Natural killer cell (primary cell): ENCODE measurements around the gene AFAP1. TPM values are rescaled to one million over a fixed set of nuclear protein-coding genes. Genes with fewer than 3 reads are reported as not detected.

ENCODE experiments used
- ATAC-seq, 3 donors: fragments of 150-1000 bp in 2 of 3; fragments of 200-7000 bp in 1 of 3; cut with Tn5 transposase; 1 replicate in 1 of 3; 2 replicates in 2 of 3; pipeline ENCODE4 v1.10.0; 2021; ENCODE audit warnings: mild to moderate bottlenecking in 2 of 3, moderate library complexity in 2 of 3
- DNase-seq, 2 donors: peaks; one replicate each; pipeline versions ENCODE4 v3.0.0 to v3.0.0-alpha.2; 2013 to 2021; ENCODE audit warnings: mixed read lengths in 1 of 2
- H3K27ac ChIP-seq: one replicate; pipeline ENCODE4 v1.5.1; 2013; ENCODE audit warnings: mild to moderate bottlenecking, low read length
- H3K27me3 ChIP-seq: one replicate; pipeline ENCODE4 v1.6.1; 2013; ENCODE audit warnings: low read length; ENCODE audit not compliant: control insufficient read depth, insufficient read depth
- H3K36me3 ChIP-seq: one replicate; pipeline ENCODE4 v1.6.1; 2013; ENCODE audit warnings: low read length; ENCODE audit not compliant: control insufficient read depth, insufficient read depth
- H3K4me1 ChIP-seq: one replicate; pipeline ENCODE4 v1.6.1; 2013; ENCODE audit warnings: low read length; ENCODE audit not compliant: control insufficient read depth, insufficient read depth
- H3K4me3 ChIP-seq: one replicate; pipeline ENCODE4 v1.5.1; 2013; ENCODE audit warnings: low read length
- H3K9me3 ChIP-seq: one replicate; pipeline ENCODE4 v1.6.1; 2013; ENCODE audit warnings: low read length; ENCODE audit not compliant: control insufficient read depth, insufficient read depth
- H3K27ac Mint-ChIP-seq, 2 donors: one replicate each; pipeline ENCODE4 v1.8.0; 2022; ENCODE audit warnings: mild to moderate bottlenecking in 2 of 2, mixed read lengths in 2 of 2, moderate library complexity in 1 of 2
- H3K27me3 Mint-ChIP-seq, 2 donors: one replicate each; pipeline ENCODE4 v1.8.0; 2022; ENCODE audit warnings: low read depth in 2 of 2, mixed read lengths in 2 of 2
- H3K36me3 Mint-ChIP-seq: one replicate; pipeline ENCODE4 v1.8.0; 2022; ENCODE audit warnings: mixed read lengths
- H3K4me1 Mint-ChIP-seq, 2 donors: one replicate each; pipeline ENCODE4 v1.8.0; 2022; ENCODE audit warnings: mixed read lengths in 2 of 2
- H3K4me3 Mint-ChIP-seq: one replicate; pipeline ENCODE4 v1.8.0; 2022; ENCODE audit warnings: mild to moderate bottlenecking, moderate library complexity, mixed read lengths
- H3K9me3 Mint-ChIP-seq, 2 donors: one replicate each; pipeline ENCODE4 v1.8.0; 2022; ENCODE audit warnings: mixed read lengths in 2 of 2
- WGBS: methylation state at CpG from one replicate; pipeline ENCODE4 v1.1.7; 2013; ENCODE audit warnings: missing lambda C conversion rate; ENCODE audit not compliant: insufficient coverage; 5-methylcytosine and 5-hydroxymethylcytosine counted together
- intact Hi-C: fragments of 100-400 bp; cut with micrococcal nuclease; formaldehyde crosslinking; loops from one replicate; pipeline ENCODE4 v1.14.2; 2022
- total RNA-seq, 4 donors: library from RNA; stranded (reverse); fragments of 120-200 nt in 1 of 4; gene quantifications; one replicate each; pipeline versions ENCODE4 v1.2.3 to v1.2.4, GENCODE V29; 2013 to 2022
- TF ChIP-seq, protein P1 (sequence below): fragments of 200-600 bp; IDR thresholded peaks from one replicate; pipeline ENCODE4 v1.8.0; 2022; ENCODE audit warnings: antibody characterized with exemption

AFAP1 gene
- total RNA-seq, 3 donors from 2014 or later (not counting 1 experiment from before 2014, with no cell fraction given): 4.9 to 12.5 (median 9.5) TPM

DNA sequence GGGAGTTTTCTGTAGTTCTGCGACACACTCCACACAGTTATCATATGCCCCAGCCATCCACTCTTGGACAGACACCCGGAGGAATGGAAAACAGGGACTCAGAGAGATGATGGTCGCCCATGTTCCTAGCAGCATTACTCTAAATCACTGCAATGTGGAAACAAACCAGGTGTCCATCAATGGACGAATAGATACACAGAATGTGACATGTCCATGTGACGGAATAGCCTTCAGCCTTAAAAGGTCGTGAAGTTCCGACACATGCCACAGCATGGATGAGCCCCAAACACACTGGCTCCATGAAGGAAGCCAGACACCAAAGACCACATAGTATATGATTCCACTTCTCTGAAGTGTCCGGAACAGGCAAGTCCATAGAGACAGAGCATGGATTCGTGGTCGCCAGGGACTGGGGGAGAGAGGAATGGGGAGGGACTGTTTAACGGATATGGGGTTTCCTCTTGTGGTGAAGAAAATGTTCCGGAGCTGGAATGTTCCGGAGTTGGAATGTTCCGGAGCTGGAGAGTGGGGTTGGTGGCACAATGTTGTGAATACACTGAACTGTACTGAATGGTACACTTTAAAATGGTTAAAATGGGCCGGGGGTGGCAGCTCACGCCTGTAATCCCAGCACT, 28.7 kb upstream of the AFAP1 start:
- Histone ChIP-seq H3K27me3 (no peaks in the 10 kb centered on the region), H3K36me3 (no peaks in the 10 kb centered on the region), H3K4me3 (no peak overlapping the region), H3K27ac (peak overlapping the region; percentile 96), H3K4me1 (peaks cover 93% of the 10 kb centered on the region), H3K9me3 (no peaks in the 10 kb centered on the region)
- intact Hi-C loops: loop anchor here (5.0 kb wide), 2 partner anchors 101 to 316 kb away; no protein-coding TSS in a partner anchor
- 60% methylated on average over 16 of the region's 16 CpGs for WGBS
- H3K36me3 Mint-ChIP-seq: no peaks in the 10 kb centered on the region
- peak overlapping the region; percentile 59 for H3K4me3 Mint-ChIP-seq
- DNase-seq (no peak), ATAC-seq (no peak)
- peak overlapping the region; percentile 93 to 100 for H3K27ac Mint-ChIP-seq
- H3K4me1 Mint-ChIP-seq: peaks cover 75 to 94% of the 10 kb centered on the region in 2 donors
- no peaks in the 10 kb centered on the region for H3K9me3 Mint-ChIP-seq
- H3K27me3 Mint-ChIP-seq: no peaks in the 10 kb centered on the region
- TF ChIP-seq, protein P1, sequence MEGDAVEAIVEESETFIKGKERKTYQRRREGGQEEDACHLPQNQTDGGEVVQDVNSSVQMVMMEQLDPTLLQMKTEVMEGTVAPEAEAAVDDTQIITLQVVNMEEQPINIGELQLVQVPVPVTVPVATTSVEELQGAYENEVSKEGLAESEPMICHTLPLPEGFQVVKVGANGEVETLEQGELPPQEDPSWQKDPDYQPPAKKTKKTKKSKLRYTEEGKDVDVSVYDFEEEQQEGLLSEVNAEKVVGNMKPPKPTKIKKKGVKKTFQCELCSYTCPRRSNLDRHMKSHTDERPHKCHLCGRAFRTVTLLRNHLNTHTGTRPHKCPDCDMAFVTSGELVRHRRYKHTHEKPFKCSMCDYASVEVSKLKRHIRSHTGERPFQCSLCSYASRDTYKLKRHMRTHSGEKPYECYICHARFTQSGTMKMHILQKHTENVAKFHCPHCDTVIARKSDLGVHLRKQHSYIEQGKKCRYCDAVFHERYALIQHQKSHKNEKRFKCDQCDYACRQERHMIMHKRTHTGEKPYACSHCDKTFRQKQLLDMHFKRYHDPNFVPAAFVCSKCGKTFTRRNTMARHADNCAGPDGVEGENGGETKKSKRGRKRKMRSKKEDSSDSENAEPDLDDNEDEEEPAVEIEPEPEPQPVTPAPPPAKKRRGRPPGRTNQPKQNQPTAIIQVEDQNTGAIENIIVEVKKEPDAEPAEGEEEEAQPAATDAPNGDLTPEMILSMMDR: no peak

DNA sequence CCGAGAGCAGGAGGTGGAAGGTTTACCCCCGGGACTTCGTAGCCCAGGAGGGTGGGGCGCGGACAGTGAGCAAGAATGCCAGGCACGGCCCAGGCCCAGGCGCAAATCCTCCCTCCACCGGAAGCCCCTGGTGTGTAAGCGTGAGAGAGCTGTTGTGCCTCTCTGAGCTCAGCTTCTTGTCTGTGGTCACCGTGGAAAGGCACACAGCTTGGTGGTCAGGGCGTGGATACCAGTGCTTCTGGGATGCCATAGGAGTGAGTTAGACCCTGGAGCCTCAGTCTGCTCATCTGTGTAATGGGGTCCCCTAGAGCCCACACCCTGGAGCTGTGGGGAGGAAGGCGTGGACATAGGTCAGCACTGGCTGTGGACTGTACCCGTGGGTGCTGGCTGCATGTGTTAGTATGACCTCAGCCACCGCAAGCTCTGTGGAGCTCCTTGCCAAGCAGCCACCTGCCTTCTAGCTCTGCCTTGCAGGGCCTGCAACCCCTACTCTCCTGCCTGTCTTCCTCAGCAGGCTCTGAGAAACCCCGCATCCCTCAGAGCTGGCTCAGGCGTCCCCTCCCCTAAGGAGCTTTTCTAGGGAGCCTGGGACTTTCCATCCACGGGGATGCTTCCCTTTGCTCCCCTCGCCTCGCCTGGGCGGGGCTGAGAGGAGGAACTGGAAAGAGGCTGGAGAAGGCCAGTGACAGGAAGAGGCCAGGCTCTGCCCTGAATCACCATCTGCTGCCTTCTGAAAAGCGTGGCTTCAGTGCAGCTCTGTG, 28.0 kb upstream of the AFAP1 start:
- Mint-ChIP-seq H3K27me3 (no peaks in the 10 kb centered on the region), H3K4me3 (peak overlapping the region; percentile 59), H3K36me3 (no peaks in the 10 kb centered on the region), H3K9me3 (no peaks in the 10 kb centered on the region), H3K4me1 (peaks cover 68 to 94% of the 10 kb centered on the region in 2 donors), H3K27ac (peak overlapping the region; percentile 93 to 100)
- DNase-seq (peak; percentile 34 to 38), ATAC-seq (peak in 2 of 3 donors; percentile 11 to 25)
- H3K9me3 ChIP-seq: no peaks in the 10 kb centered on the region
- no peak overlapping the region for H3K4me3 ChIP-seq
- intact Hi-C loops: loop anchor here (5.0 kb wide), 2 partner anchors 100 to 315 kb away; no protein-coding TSS in a partner anchor
- peaks cover 86% of the 10 kb centered on the region for H3K4me1 ChIP-seq
- H3K36me3 ChIP-seq: no peaks in the 10 kb centered on the region
- H3K27ac ChIP-seq: peak overlapping the region; percentile 96
- TF ChIP-seq, protein P1: no peak
- 41% methylated on average over 21 of the region's 21 CpGs for WGBS
- H3K27me3 ChIP-seq: no peaks in the 10 kb centered on the region

DNA sequence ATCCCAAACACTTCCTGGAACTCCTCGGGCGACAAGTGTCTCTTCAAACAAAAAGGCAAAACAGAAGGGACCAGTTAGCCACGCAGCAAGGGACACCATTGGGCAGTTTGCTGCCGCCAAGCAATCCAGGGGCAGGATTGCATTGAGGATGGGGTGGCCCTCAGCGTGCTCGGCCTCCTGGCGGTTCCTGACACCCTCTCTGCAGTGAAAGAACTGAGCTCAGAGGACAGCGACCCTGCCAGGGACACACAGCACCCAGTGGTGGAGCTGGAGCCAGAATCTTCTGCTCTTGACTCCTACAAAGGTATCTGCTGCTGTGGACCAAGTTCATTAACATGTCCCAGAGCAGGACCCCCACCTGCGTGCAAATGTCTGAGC, 27.4 kb upstream of the AFAP1 start:
- no peaks in the 10 kb centered on the region for H3K36me3 Mint-ChIP-seq
- Histone ChIP-seq H3K4me3 (no peak overlapping the region), H3K36me3 (no peaks in the 10 kb centered on the region), H3K4me1 (peaks cover 80% of the 10 kb centered on the region), H3K27me3 (no peaks in the 10 kb centered on the region), H3K27ac (peak overlapping the region; percentile 96), H3K9me3 (no peaks in the 10 kb centered on the region)
- H3K27ac Mint-ChIP-seq: peak overlapping the region; percentile 93 to 100
- H3K4me1 Mint-ChIP-seq: peaks cover 62 to 90% of the 10 kb centered on the region in 2 donors
- peak overlapping the region; percentile 59 for H3K4me3 Mint-ChIP-seq
- no peaks in the 10 kb centered on the region for H3K27me3 Mint-ChIP-seq
- 71% methylated on average over 9 of the region's 9 CpGs for WGBS
- intact Hi-C loops: loop anchor here (5.0 kb wide), 2 partner anchors 100 to 315 kb away; no protein-coding TSS in a partner anchor
- ATAC-seq: no peak
- H3K9me3 Mint-ChIP-seq: no peaks in the 10 kb centered on the region
- peak in 1 of 2 donors; percentile 23 for DNase-seq
- TF ChIP-seq, protein P1: no peak
